Fibroblast of the conjunctiva (primary cell): Measurements from ENCODE around the gene CLEC16A.

Source experiments
- DNase-seq: peaks from one replicate; pipeline ENCODE4 v3.0.0-alpha.2; 2010; ENCODE audit warnings: low read depth

CLEC16A gene

GRCh38 chr16:11175787-11176341, 231.5 kb downstream of the CLEC16A start:
- DNase-seq = no peak

GRCh38 chr16:11177578-11178160, 233.3 kb downstream of the CLEC16A start:
- no peak for DNase-seq

DNA sequence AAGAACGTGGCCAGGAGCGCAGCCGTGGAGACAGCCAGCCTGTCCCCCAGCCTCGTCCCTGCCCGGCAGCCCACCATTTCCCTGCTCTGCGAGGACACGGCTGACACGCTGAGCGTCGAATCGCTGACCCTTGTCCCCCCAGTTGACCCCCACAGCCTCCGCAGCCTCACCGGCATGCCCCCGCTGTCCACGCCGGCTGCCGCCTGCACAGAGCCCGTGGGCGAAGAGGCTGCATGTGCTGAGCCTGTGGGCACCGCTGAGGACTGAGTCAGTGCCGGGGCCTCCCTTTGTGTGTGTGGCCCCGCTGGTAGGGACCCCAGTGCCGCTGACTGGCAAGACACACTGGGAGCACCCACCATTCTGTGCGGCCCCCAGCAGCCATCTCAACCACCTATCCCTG, 234.1 kb downstream of the CLEC16A start:
- DNase-seq = no peak

GRCh38 chr16:11179574-11179973, 235.2 kb downstream of the CLEC16A start:
- DNase-seq = no peak

DNA sequence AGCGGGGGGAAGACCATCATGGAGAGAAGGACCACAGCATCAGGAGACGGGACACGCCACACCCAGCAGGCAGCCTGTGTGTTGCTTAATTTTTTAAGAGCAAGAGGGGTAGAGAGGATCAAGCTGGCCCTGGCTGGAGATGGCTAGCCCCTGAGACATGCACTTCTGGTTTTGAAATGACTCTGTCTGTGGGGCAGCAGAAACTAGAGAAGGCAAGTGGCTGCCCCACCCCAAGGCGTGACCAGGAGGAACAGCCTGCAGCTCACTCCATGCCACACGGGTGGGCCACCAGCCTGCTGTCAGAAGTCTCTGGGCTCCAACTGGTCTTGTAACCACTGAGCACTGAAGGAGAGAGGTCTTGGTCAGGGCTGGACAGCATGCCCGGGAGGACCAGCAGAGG, 236.1 kb downstream of the CLEC16A start:
- no peak for DNase-seq

DNA sequence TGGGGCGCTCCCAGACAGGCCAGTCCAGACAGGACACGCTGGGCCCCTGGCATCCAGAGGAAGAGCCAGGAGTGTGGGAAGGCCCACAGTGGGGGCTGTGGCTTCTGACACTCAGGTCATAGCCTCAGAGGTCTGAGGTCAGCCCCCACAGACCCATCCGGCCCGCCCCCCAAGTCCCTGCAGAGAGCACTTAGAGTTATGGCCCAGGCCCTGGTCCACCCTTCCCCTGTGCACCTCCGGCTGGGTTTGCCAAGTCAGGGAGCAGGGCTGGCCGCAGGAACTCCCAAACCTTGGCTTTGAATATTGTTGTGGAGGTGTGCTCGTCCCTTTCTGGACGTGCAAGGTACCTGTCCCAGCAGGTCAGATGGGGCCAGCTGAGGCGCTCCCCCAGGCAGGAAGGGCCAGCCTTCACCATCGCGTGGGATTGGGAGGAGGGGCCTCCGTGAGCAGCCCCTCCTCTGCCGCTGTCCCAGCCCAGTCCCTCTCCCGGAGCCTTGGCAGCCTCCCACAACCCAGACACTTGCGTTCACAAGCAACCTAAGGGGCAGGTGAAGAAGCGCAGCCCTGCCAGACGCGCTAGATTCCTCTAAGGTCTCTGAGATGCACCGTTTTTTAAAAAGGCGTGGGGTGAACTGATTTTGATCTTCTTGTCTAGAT, 237.0 kb downstream of the CLEC16A start:
- no peak for DNase-seq

GRCh38 chr16:11181899-11182279, 237.5 kb downstream of the CLEC16A start:
- no peak for DNase-seq

DNA sequence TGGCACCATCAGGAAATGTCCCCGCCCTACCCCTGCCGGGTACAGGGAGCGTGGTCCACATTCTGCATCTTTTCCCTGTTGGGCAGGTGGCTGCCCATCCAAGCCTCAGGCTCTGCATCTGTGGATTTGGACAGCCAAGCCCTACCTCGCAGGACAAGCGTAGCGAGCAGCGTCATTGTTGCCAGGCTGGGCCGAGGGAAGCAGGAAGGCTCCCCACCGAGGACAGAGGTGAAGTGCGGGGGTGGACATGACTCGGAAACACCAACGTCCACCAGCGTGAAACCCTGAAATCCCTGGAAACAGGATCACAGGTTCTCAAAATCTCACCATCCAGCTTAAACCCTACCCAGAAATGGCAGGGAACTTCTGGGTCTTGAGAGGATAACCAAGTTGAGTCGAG, 238.0 kb downstream of the CLEC16A start:
- DNase-seq = no peak

DNA sequence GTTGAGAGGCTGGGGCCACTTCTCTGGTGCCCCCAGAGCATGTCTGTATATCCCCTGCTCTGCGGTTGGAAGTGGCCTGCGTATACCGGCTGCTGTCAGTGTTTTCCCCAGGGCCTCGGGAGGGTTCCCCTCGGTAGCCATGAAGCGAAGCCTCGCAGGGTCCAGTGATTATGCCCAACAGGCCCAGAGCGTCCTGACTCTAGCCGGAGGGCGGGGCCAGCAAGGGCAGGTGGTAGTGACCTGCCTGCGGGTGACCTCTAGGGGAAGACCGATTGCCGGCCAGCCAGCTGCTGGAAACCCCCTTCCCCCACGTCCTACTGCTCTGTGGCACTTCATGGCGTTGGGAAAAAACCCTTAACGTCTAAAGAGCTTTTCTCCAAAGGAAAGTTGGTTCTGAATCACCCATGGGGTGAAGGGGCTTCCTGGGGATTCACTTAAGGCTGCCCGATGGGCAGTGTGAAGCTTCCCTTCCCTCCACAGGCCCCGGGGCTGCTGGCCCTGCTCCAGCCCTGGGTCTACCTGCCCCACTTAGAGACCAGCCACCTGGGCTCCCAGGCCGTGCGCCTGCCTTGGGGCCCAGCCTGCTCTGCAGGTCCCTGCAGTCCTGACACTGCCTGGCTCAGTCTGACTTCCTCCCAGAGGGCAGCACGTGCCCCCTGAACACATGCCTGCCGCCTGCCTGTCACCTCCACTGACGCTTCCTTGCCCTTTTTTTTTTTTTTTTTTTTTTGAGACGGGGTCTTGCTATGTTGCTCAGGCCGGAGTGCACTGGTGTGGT, 238.9 kb downstream of the CLEC16A start:
- no peak for DNase-seq

- no peak for DNase-seq
Observed at GRCh38 chr16:11183951-11184350, 239.6 kb downstream of the CLEC16A start.

DNA sequence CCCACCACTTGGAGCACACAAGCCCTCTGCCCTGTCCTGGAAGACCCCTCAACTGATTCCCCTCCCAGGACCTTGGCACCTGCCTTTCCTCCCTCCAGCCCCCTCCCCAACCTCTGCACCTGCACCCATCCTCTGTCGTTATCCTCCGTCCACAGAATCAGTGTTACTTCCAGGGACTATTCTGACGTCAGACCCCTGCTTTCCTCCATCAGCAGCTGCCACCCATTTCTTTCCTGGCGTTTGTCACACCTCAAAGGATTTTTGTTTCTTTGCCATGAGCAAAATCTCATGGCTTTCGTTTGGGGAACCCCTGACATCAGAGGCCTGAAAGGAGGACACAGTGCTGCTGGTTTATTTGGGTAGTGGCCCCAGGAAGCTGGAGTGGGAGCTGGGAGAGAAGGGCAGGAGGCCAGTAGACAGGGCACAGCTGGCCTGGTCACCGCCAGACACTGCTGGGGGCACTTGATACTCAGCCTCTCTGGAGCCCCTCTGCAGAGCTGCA, 243.2 kb downstream of the CLEC16A start:
- no peak for DNase-seq

DNA sequence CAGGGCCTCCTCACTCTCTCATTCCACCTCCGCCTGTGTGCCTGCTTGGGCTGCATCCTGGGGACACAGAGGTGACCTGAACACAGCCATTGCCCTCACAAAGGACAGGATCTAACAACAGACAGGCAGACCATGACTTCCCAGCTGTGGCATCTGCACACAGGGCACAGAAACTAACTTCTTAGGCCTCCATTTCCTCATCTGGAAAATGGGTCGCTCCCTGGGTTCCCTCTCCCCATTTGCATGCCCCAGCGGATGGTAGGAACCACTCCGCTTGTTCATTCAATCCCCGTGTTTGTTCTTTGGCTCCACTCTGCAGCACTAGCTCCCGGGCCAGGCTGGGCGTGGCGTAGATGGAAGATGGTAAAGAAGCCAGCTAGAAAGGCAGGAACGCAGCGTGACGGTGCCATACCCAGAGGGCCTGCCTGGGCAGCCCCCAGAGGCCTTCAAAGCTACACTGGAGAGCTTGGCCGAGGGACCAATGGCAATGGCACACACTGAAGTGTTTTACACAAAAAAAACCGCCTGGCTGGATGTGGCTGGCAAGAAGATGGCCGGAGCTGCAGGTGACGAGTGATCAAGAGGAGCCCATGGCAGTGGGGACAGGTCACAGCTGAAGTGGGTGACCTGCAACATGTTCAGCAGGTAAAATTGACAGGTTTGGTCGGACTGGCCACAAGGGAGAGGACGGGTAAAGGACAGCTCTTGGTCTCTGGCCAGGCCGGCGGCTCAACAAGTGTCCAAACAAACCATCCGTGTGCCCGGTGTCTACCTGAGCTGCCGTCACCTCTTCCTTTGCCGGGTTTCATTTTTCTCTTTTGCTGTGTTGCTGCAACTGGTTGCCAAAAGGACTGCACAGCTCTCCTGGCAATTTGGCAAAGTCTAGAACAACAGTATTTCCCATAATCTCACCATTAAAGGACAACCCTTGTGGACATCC, 244.7 kb downstream of the CLEC16A start:
- no peak for DNase-seq

GRCh38 chr16:11190588-11191560, 246.5 kb downstream of the CLEC16A start:
- DNase-seq = no peak

- DNase-seq = no peak
Observed at GRCh38 chr16:11191665-11192064, 247.3 kb downstream of the CLEC16A start.

DNA sequence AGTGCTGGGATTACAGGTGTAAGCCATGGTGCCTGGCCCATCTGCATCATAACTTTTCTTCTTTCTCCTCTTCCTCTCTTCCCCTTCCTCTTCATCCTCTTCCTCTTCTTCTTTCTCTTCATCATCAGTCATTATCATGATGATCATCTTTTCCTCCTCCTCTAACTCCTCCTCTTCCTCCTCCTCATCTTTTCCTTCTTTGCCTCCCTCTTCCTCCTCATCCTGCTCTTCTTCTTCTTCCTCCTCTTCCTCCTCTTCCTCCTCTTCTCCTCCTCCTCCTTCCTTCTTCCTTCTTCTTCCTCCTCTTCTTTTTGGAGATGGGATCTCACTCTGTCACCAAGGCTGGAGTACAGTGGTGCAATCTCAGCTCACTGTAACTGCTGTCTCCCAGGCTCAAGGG, 249.1 kb downstream of the CLEC16A start:
- no peak for DNase-seq

GRCh38 chr16:11194913-11195312, 250.5 kb downstream of the CLEC16A start:
- DNase-seq = no peak

DNA sequence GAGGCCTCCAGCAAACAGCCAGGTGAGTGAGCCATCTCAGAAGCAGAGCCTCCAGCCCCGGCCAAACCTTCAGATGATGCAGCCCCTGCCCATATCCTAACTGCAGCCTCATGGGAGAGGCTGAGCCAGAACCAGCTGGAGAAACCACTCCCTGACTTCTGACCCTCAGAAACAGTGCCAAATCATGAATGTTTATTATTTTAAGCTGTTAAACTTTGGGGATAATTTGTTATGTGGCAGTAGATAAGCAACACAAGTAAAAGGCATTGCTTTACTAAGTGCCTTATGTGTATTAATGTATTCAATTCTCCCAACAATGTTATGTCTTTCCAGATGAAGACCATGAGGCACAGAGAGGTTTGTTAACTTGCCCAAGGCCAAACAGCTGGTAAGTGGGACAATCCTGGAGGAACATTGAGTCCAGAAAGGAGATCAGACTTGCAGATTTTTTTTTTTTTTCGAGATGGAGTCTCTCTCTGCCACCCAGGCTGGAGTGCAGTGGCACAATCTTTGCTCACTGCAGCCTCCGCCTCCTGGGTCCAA, 252.0 kb downstream of the CLEC16A start:
- DNase-seq = no peak

- DNase-seq = no peak
Observed at GRCh38 chr16:11198375-11198774, 254.0 kb downstream of the CLEC16A start.

- no peak for DNase-seq
Observed at GRCh38 chr16:11198828-11199227, 254.5 kb downstream of the CLEC16A start.

DNA sequence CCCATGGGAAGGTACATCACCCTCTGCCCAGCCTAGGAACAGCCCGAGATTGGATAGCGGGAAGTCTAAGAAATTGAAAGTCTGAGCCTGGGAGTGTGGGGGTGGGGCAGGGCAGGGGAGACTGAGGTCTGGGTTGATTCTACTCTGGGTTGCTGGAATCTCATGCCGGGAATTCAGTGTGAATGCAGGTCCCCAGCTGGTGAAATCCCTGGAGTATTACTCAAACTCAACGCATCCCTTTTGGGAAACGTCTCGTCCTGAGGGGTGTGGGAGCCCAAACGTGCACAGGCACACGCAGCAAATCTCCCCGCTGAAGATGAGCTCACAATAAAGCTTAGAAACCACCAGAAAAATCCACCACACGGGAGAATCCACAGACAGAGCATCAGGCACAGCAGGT, 256.2 kb downstream of the CLEC16A start:
- no peak for DNase-seq
